ENCODE measurements around the gene CACNB4.

- TF ChIP-seq ETV6 (IDR thresholded peaks at IDR 0.05; ENCODE audit: borderline replicate concordance in 1 of 2, low read depth in 2 of 2, low read length in 1 of 2) (no peak), ETV6 (CRISPR knock-in tag; IDR thresholded peaks at IDR 0.05; ENCODE audit: borderline replicate concordance) (no peak), FIP1L1 (IDR thresholded peaks at IDR 0.05; ENCODE audit: low read depth, low read length, poor library complexity, severe bottlenecking) (no peak), ZNF324 (CRISPR knock-in tag; IDR thresholded peaks at IDR 0.05) (no peak), CTBP1 (IDR thresholded peaks at IDR 0.05; ENCODE audit: borderline replicate concordance) (no peak)
- TF ChIP-seq, protein P1, sequence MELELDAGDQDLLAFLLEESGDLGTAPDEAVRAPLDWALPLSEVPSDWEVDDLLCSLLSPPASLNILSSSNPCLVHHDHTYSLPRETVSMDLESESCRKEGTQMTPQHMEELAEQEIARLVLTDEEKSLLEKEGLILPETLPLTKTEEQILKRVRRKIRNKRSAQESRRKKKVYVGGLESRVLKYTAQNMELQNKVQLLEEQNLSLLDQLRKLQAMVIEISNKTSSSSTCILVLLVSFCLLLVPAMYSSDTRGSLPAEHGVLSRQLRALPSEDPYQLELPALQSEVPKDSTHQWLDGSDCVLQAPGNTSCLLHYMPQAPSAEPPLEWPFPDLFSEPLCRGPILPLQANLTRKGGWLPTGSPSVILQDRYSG (tag; conservative IDR thresholded peaks at IDR 0.05; ENCODE audit: low read depth) = no peak
These were observed at the start of gene CACNB4 for GRCh38 chr2:152098496-152099366.

Data from K562 (cell line).